Measurements from ENCODE around the gene B9D2.

GRCh38 chr19:41334793-41335192, 29.2 kb downstream of the B9D2 start:
- TF ChIP-seq CTCF (IDR thresholded peaks at IDR 0.05) (no peak), POLR2AphosphoS5 (IDR thresholded peaks at IDR 0.05) (no peak), EP300 (IDR thresholded peaks at IDR 0.05) (no peak)
